22Rv1 (cell line): ENCODE results near the gene SORCS2.

Source experiments
- CTCF ChIP-seq: fragments of 450-650 bp; IDR thresholded peaks from 2 replicates; pipeline ENCODE4 v1.5.1; 2017; ENCODE audit warnings: mild to moderate bottlenecking
- ZFX ChIP-seq: fragments of 450-650 bp; IDR thresholded peaks from 2 replicates; pipeline ENCODE4 v1.6.1; 2017; ENCODE audit warnings: antibody characterized with exemption, borderline replicate concordance

GRCh38 chr4:7764466-7764865 is 572.1 kb downstream of the SORCS2 start:
- TF ChIP-seq CTCF (no peak), ZFX (no peak)
